Adipocyte (in vitro differentiated cells): ENCODE data around the gene EPC1.
"Not testable (repeated sequence)": the region's sequence is repeated elsewhere in the genome, so short reads cannot be mapped to it uniquely, and the experiment has no call there.

Experiments
- DNase-seq: peaks from one replicate; pipeline ENCODE4 v3.0.0-alpha.2; 2015; ENCODE audit warnings: low read depth
- H3K27me3 ChIP-seq: replicated peaks from 2 replicates; pipeline ENCODE4 v1.7.0; 2013; ENCODE audit warnings: mild to moderate bottlenecking, low read length, moderate library complexity; ENCODE audit not compliant: control insufficient read depth, insufficient read depth
- H3K36me3 ChIP-seq: 2 replicates; pipeline ENCODE4 v1.7.0; 2013; ENCODE audit warnings: low read length, mild to moderate bottlenecking, moderate library complexity; ENCODE audit not compliant: control insufficient read depth, insufficient read depth, severe bottlenecking
- H3K4me1 ChIP-seq: 2 replicates; pipeline ENCODE4 v1.7.0; 2013; ENCODE audit warnings: mild to moderate bottlenecking, low read length, moderate library complexity; ENCODE audit not compliant: control insufficient read depth, insufficient read depth
- H3K4me3 ChIP-seq: 2 replicates; pipeline ENCODE4 v1.7.0; 2013; ENCODE audit warnings: mild to moderate bottlenecking, low read length, moderate library complexity
- H3K9ac ChIP-seq: 2 replicates; pipeline ENCODE4 v1.7.0; 2013; ENCODE audit warnings: mild to moderate bottlenecking, low read length, moderate library complexity
- H3K9me3 ChIP-seq: 2 replicates; pipeline ENCODE4 v1.7.0; 2013; ENCODE audit warnings: mild to moderate bottlenecking, low read length, moderate library complexity; ENCODE audit not compliant: control insufficient read depth

EPC1 gene

DNA sequence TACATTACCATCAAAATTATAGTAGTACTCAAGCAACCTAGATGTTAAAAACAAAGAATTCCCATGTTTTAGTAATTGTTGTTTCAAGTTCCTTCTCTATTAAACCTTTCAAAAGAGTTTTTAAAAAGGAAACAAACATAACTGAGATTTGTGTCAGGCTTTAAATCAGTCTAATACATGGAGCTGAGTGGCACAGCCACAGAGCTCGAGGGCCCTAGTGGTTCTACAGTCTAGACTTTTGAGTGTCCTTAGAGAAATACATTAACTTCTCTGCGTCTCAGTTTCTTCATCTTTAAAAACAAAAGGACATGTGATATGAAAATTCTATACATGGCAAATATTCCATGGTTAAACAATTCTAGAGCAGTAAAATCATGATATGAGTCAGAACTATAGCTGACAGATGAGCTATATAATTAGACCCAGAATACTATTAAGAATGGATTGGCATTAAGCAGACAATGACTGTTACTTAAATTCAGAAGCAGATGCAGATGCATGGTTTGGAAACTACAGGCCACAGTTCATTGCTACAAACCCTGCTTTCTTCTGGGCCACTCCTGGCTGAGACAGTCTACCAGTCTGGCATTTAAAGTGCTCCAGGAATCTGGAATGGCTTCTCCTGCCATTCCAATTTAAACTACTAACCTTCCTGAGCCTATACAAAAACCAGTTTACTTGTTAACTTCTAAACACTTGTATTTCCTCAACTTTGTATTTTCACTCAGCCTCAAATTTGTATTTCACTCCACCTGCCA is 77.4 kb downstream of the EPC1 start:
- H3K9me3 ChIP-seq, result no peaks in the 10 kb centered on the region
- no peak overlapping the region for H3K9ac ChIP-seq
- no peaks in the 10 kb centered on the region for H3K27me3 ChIP-seq
- H3K4me3 ChIP-seq, result no peak overlapping the region
- H3K4me1 ChIP-seq, result no peaks in the 10 kb centered on the region
- no peak for DNase-seq
- H3K36me3 ChIP-seq, result peaks cover 71% of the 10 kb centered on the region

DNA sequence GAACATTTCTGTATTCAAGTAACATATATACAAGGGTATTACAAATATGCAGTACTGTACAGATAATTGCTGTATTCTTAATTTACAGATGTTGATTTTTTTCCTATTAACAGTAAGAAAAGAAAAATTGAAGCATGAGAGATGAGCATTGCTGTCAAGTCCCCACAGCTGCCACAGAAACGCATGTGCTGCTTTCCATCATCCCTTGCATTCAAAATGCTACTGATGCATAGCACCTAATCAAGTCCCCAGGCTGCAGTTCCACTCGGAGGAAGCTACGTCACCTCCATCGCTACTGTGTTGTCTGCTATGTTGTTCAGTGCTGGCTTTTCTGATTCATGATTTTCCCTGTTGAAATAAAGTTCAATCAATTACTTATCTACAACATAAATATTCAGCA is 78.2 kb downstream of the EPC1 start:
- Histone ChIP-seq H3K36me3 (peaks cover 70% of the 10 kb centered on the region), H3K9ac (no peak overlapping the region), H3K4me1 (peaks cover 6% of the 10 kb centered on the region), H3K27me3 (no peaks in the 10 kb centered on the region), H3K4me3 (no peak overlapping the region), H3K9me3 (no peaks in the 10 kb centered on the region)
- DNase-seq, result no peak

DNA sequence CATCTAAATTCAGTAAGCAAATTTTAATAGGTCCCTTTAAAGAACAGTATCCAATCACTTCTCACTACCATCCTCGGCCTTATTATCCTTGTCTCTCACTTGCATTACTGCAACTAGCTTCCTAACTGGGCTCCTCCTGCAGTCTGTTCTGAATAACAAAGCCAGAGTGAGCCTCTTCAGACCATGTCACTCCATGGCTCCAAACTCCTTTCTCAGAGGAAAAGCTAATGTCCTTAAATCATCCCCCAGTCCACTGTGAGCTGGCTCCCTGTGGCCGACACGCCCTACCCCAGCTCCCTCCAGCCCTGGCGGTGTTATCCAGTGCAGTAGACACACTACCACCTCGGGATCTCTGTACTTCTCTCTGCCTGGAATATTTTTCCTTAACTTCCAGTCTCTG is 80.0 kb downstream of the EPC1 start:
- H3K27me3 ChIP-seq, result no peaks in the 10 kb centered on the region
- no peak for DNase-seq
- H3K4me1 ChIP-seq, result peaks cover 6% of the 10 kb centered on the region
- no peak overlapping the region for H3K4me3 ChIP-seq
- peaks cover 52% of the 10 kb centered on the region for H3K36me3 ChIP-seq
- no peaks in the 10 kb centered on the region for H3K9me3 ChIP-seq
- no peak overlapping the region for H3K9ac ChIP-seq

GRCh38 chr10:32266566-32266965 is 80.4 kb downstream of the EPC1 start:
- no peaks in the 10 kb centered on the region for H3K27me3 ChIP-seq
- no peaks in the 10 kb centered on the region for H3K9me3 ChIP-seq
- no peak for DNase-seq
- H3K36me3 ChIP-seq, result peaks cover 48% of the 10 kb centered on the region
- H3K9ac ChIP-seq, result no peak overlapping the region
- peaks cover 6% of the 10 kb centered on the region for H3K4me1 ChIP-seq
- no peak overlapping the region for H3K4me3 ChIP-seq

GRCh38 chr10:32265756-32266155 is 81.2 kb downstream of the EPC1 start:
- no peaks in the 10 kb centered on the region for H3K27me3 ChIP-seq
- H3K9ac ChIP-seq, result no peak overlapping the region
- no peaks in the 10 kb centered on the region for H3K9me3 ChIP-seq
- DNase-seq, result no peak
- peaks cover 40% of the 10 kb centered on the region for H3K36me3 ChIP-seq
- no peak overlapping the region for H3K4me3 ChIP-seq
- peaks cover 6% of the 10 kb centered on the region for H3K4me1 ChIP-seq

DNA sequence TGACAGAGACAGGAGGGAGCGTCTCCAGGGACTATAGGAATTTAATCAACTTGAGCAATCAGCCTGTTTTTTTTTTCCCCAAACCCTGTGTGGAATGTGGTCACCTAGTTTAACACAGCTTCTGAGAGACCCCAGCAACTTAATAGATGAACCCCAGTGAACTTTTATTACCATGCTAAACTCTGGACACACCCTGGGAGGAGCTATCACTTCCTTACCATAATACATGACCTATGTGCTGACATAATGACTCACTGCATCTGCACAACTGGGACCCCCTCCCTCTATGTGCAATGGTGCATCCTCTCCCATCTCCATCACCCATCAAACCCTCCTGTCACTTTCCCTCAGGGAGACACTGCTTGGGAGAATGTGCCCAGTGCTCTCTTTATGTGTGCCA is 83.7 kb downstream of the EPC1 start:
- DNase-seq, result no peak

DNA sequence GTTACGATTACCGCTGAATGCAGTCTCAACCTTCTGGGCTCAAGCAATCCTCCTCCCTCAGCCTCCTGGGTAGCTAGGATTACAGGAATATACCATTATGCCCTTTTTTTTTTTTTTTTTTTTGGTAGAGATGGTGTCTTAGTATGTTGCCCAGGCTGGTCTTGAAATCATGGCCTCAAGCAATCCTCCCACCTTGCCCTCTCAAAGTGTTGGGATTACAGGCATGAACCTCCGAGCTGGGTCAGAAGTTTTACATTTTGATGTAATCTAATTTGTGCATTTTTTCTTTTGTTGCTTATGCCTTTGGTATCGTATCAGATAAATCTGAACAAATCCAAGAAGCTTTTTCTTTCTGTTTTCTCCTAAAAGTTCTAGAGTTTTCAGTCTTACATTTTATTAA is 87.4 kb downstream of the EPC1 start:
- Histone ChIP-seq H3K4me1 (peaks cover 6% of the 10 kb centered on the region), H3K4me3 (no peak overlapping the region), H3K9me3 (no peaks in the 10 kb centered on the region), H3K36me3 (no peaks in the 10 kb centered on the region), H3K27me3 (no peaks in the 10 kb centered on the region), H3K9ac (no peak overlapping the region)
- DNase-seq, result no peak

More for the DNA sequence above, 83.7 kb downstream of the EPC1 start:
- H3K9me3 ChIP-seq, result no peaks in the 10 kb centered on the region
- no peak overlapping the region for H3K4me3 ChIP-seq
- no peak overlapping the region for H3K9ac ChIP-seq
- H3K4me1 ChIP-seq, result peaks cover 6% of the 10 kb centered on the region
- H3K27me3 ChIP-seq, result no peaks in the 10 kb centered on the region
- H3K36me3 ChIP-seq, result peaks cover 17% of the 10 kb centered on the region

DNA sequence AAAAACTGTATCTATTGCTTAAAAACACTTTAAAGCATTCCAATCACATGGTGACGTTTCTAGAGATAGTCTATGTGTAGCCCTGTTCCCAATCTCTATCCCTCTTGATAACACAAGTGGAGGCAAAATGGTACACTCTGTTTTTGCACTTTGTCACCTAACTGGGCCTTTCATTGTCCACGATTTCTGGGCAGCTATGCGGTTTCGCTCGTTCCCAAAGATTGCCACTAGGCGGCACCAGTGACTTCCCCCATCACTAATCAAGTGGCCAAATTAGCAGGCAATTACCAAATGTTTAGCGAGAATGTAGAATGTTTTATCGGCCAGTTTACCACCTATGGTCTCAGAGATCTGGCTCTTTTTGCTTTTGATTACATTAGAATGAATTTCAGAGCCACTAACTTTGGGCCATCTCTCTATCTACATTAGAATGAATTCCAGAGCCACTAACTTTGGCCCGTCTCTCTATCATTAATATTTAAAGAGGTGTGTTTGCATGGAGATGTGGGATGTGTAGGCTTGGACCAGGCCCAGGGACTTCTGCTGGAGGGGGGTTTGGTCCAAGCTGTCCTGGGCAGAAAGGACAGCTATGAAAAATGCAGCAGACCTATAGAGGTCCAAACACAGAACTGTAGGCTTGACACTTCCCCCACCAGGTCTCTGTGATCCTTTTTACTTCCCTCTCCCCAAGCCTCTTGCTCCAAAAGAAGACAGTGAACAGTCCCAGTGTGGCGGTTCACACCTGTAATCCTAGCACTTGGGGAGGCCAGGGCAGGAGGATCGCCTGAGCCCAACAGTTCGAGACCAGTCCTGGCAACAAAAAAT is 90.1 kb downstream of the EPC1 start:
- Histone ChIP-seq H3K36me3 (no peaks in the 10 kb centered on the region), H3K9me3 (no peaks in the 10 kb centered on the region), H3K4me3 (no peak overlapping the region), H3K27me3 (no peaks in the 10 kb centered on the region), H3K4me1 (no peaks in the 10 kb centered on the region), H3K9ac (no peak overlapping the region)
- DNase-seq, result peak; percentile 74

GRCh38 chr10:32253821-32254220 is 93.1 kb downstream of the EPC1 start:
- Histone ChIP-seq H3K36me3 (no peaks in the 10 kb centered on the region), H3K9ac (no peak overlapping the region), H3K4me1 (no peaks in the 10 kb centered on the region), H3K9me3 (no peaks in the 10 kb centered on the region), H3K4me3 (no peak overlapping the region), H3K27me3 (no peaks in the 10 kb centered on the region)
- no peak for DNase-seq

DNA sequence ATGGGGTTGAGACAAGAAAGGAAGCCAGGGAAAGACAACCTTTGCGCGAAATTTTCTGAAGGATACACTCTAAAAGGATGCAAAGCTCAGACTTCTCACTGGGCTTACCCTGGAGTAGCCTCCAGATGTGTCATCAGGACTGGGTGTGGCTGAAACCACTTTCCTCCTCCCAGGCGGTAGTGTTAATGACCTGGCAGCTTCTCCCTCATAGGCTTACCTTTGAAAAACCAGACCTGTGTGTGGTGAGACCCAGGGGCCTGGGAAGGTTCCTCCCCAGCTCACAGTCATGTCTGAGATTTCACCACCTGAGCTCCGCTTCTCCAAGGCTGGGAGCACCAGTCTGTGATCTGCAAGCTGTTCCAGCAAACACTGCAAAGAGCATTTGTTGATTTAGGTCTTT is 93.7 kb downstream of the EPC1 start:
- H3K4me1 ChIP-seq, result no peaks in the 10 kb centered on the region
- DNase-seq, result peak; percentile 21
- H3K27me3 ChIP-seq, result no peaks in the 10 kb centered on the region
- H3K36me3 ChIP-seq, result no peaks in the 10 kb centered on the region
- no peak overlapping the region for H3K9ac ChIP-seq
- no peak overlapping the region for H3K4me3 ChIP-seq
- no peaks in the 10 kb centered on the region for H3K9me3 ChIP-seq

DNA sequence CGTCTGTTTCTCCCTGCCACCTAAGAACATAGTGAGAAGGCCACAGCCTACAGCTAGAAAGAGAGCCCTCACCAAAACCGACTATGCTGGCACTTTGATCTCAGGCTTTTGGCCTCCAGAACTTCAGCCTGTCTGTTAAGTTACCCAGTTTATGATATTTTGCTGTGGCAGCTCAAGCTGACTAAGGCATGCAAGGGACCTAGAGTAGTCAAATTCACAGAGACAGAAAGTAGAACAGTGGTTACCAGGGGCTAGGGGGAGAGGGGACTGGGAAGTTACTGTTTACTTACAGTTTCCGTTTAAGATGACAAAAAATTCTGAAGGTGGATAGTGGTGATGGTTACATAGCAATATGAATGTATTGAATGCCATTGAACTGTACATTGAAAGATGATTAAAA is 96.5 kb downstream of the EPC1 start:
- H3K4me1 ChIP-seq, H3K36me3 ChIP-seq, H3K9ac ChIP-seq, H3K9me3 ChIP-seq, H3K27me3 ChIP-seq, DNase-seq, H3K4me3 ChIP-seq: not testable (repeated sequence)
